A204.1 (cell line): ENCODE data around the gene FAM229B.
A peak's percentile ranks its signal among the peaks of the same experiment; 100 is the strongest.
"Not testable (repeated sequence)": the region's sequence is repeated elsewhere in the genome, so short reads cannot be mapped to it uniquely, and the experiment has no call there.

Experiments used
- FAIRE-seq: peaks from 2 replicates; lab custom pipeline; 2012; peaks lifted over from hg19 to GRCh38; lab: Jason Lieb, UNC

The FAM229B gene, protein sequence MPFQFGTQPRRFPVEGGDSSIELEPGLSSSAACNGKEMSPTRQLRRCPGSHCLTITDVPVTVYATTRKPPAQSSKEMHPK

DNA sequence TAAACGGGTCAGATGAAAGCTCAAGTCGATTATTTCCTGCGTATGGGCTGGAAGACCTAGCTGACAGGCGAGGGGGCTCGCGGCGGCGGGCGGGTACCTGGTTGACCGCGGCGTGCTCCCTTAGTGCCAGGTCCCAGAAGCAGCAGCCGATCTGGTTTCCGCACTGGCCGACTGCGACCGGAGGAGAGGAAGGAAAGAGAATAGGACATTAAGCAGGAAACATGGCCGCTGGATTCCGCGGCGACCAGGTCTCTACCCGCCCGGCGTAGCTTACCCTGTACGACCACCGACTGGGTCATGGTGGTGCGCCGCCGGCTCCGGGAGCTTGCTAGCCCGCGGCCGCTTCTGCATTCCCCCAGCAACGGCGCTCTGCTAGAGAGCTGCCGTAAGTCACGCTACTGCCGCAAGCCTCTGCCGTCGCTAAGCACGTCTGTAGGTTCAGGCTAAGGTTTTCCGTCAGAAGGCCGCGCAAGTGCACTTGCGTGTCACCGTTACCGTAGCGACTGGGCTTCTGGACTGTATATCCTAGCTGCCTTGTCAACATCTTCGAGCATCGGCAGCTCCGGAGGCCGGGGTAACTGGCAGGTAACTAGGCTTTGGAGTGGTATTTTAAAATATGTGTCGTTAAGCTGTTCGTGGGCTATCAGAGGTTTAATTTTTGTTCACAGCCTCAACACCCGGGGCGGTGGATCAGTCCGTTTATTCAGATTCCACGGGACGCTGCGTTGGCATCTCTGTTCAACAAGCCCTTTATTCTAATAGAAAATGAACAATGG lies at the start of gene FAM229B, which contains the start of gene TUBE1:
TSS of gene FAM229B (plus strand) at position 456 of the 776 bp plus-strand sequence. CDS start 11,693 bp downstream, outside the sequence.
TSS of gene TUBE1 (minus strand) at position 347 of the 776 bp plus-strand sequence. CDS start at position 299, 48 bp downstream.
- peak; percentile 84 for FAIRE-seq

DNA sequence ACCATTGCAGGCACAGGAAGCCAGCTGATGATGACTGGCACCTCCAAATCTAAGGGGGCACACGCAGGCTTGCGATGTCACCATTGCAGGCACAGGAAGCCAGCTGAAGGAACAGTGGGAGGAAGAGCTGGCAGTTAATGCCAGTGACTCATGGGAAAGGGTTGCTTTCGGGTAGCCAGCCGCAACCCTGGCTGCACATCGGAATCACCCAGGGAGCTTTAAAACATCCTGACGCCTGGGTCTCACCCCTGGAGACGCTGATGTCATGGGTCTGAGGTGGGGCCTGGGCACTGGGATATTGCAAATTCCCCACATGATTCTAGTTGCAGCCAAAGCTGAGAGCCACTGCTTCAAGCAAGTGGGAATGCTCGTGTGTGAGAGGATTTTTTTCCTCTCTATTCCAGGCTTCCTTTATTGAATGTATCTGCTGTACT lies 49.6 kb upstream of the FAM229B start:
- FAIRE-seq: no peak

DNA sequence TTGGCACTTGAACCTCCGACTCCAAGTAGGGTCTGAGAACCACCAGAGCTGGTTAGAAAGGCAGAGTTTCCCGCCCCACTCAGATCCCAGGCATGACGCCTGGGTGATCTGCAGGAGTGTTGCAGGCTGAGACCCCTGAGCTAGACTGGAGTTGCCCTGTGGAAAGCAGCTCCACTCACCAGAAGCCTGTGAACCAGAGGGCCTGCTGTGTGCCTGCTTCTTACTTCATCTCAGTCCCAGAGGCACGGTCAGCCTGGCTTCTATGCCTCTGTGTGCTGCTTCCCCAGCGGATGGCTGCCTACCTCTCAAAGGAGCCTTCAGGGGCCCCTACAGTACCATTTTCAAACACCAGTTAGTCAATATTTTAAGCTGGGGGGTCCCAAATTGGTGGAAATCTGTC lies 49.1 kb upstream of the FAM229B start:
- no peak for FAIRE-seq

DNA sequence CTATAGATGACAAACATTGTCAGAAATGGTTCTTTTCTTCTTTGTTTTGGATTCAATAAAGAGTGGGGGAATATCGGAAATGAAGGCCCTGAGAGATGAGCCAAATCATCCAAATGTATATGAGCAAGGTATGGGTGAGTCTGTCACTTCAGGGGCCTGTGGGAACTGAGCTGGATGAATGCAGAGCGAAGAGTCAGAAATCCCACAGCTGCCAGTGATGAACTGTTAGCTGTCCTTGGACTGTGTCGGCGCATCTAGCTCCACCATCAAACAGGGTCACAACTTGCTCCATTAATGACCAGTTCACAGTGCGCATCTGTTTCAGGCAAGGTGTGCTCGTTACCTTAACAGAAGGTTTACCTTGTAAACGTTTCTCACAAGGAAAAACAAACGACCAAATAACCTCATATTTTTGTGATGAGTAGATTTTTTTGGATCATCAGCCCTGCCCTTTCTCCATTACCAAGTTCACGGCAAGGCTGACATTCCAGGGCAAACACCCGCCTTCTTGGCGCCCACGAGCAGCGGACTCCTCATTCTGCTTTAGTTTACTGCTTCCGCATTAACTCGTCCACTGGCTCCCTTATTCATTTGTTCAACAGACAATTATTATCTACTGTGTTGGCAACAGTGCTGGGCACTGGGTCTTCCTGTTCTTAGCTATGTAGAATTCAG lies 48.5 kb upstream of the FAM229B start:
- FAIRE-seq: no peak

DNA sequence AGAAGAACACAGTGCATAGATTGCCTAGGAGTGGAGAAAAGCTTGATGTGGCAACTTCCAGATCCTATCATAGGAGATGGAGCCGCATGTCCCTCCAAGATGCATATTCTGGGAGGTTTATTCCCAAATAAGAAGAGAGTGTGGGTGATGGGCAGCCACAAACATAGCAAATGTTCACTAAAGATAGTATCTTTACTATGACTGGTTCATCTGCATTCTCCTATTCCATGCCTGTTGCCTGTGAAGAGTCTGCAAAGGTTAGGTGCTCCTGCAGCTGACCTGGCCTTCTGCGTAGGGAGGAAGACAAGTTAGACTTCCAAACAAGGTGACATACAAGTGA lies 48.0 kb upstream of the FAM229B start:
- FAIRE-seq: no peak

DNA sequence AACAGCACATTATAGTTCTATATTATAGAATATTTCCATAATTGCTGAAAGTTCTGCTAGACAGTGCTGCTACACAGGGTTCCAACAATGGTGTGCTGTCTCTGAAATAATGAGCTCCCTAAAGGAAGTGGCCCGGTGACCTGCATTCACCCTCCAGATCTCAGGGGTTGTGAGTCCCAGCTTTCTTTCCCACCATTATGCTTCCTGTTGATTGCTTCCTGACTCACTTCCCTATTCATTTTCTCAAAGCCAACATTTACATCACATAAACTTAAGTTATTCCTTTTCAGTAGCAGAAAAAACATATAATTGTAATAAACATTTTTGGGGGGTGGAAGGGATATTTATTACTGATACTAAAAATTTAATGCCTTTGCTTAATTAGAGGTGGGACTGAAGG lies 46.4 kb upstream of the FAM229B start:
- no peak for FAIRE-seq

DNA sequence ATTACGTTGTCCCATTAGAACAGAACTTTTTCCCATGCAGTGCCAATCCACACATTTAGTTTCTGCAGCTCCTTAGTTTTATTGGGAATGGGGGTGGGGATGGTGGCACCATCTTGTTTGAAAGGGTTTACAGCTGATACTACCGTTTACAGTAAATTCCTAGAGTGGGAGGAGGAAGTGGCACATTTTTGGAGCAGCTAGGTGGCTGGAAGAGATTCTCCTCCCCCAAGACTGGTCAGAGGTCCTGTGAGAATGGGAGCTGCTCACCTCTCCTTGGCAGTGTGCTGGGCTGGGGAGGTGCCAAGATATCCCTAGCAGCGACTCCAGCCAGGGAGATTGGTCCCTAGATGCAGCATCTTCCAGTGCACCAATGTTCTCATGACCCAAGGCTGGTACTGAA lies 45.9 kb upstream of the FAM229B start:
- FAIRE-seq: no peak

DNA sequence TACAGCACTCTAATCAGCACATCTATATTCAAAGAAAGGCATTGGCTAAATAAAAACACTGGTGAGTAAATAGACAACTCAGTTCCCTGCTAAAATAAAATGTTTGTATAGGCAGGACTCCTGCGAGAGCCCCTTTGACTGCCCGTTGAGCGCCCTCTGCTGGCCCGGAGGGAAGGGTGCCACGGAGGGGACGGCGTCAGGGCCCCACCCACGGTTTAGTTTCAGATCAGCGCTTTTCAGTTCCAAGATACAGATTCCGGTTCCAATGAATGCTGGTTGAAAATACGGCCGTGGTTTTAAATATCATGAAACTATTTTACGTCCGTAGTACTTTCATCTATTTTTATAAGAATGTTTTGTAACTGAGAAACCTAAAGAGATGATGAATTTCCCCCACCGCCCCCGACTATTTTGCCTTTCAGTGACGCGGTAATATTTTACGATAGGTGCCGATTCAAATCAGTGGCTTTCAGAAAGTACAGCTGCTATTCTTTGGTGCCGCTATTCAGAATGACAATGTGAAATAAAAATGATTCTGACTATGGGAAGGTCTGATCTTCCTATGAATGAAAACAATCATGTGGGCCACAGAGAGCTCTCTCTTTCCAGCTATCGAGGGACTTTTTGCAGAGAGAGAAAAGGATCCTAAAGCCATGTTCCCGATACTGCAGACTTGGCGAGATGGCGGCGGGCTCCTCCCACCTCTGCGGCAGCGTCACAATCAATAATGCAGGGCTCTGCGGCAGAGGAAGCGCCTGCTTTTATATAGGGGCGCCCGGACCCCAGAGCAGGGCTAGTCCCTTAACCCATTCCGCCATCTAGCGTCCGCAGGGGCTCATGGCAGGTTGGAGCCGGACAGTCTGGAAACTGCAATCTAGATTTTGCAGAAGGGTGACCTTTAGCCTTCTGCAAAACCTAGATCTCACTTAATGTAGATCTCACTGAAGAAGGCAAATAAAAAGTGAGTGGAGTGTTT lies 44.1 kb upstream of the FAM229B start:
- peak; percentile 83 for FAIRE-seq

DNA sequence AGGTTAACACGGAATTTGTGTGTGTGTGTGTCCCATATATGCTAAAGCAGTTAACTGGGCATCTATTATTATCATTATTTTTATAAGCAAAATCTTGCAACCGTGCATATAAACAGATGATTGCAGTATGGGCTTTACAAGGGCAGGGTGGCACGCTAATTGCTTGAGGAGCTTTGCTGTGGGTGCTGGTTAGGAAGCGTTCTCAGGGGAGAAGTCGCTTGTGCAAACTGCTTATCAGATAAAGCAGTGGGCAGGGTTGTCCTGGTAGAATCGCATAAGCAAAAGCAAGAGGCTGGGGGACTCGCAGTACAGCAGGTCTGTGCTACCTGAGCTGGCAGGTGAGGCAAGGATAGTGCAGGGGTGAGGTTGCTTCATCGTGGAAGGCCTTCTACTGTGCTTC lies 43.2 kb upstream of the FAM229B start:
- FAIRE-seq: no peak

DNA sequence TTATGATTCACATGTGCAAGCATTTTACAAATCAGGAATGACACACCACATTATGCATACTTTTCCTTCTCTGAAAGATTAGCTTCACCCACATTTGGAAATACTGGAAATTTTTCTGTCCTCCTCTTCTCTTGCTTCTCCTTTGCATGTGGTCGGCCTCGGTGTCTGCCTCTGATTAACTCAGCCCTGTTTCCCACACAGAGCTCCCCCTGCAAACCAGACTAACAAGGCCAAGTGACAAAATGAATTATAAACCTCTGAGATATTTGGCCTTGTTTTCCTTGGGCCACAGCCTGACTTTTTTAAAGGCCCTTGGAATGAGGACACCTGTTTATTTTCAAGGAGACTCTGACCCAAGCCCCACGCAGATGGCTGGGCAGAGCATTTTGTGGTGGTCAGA lies 42.5 kb upstream of the FAM229B start:
- FAIRE-seq: no peak

DNA sequence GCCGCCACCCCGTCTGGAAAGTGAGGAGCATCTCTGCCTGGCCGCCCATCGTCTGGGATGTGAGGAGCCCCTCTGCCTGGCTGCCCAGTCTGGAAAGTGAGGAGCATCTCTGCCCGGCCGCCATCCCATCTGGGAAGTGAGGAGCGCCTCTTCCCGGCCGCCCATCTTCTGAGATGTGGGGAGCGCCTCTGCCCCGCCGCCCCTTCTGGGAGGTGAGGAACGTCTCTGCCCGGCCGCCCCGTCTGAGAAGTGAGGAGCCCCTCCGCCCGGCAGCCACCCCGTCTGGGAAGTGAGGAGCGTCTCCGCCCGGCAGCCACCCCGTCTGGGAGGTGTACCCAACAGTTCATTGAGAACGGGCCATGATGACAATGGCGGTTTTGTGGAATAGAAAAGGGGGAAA lies 39.9 kb upstream of the FAM229B start:
- not testable (repeated sequence) for FAIRE-seq

DNA sequence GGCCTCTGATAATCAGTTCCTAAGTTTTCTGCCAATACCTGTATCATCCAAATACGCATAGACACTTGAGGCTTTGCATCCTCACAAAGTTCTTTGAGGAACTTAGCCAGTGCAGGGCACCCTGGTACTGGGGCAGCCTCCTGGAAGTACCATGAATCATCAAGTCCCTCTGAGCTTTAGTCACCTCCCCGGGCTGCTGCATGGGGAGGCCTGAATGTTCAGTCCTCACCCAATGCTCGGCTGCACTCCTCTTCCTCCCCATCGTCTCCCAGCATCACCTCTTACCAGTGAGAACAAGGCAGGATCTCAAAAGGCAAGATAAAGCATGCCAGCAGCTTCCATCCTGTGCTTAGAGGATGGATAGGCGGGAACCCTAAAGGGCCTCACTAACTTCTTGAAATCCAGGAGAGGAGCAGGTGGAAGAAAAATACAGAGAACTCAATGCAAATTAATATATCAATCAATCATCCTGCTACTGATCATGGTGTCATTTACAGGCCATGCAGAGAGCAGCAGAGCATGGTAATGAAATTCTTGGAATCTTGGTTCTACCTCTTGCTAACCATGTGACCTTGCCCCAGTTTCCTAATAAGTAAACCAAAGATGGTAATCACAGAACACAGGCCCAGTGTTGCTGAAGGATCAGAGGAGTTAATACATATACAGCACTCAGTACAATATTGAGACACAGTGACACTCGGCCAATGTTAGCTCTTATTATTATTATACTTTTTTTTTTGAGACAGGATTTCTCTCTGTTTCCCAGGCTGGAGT lies 38.2 kb upstream of the FAM229B start:
- FAIRE-seq: no peak

DNA sequence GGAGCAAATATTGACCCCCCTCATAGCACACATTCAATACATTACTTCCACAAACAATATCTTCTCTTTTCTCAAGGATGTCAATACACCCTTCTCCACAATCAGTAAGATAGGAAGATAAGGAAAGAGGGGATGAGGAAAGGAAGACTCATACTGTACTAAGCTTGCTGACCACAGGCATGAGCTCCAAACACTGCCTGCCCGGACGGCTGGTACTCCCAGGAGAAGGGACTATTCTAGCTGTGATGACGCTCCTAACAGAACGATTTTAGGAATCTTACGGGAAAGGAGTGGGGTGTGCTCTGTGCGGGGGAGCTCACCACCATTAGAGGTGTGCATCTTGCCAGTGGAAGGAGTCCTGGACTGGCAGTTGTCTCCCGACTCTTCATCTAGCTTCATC lies 37.4 kb upstream of the FAM229B start:
- FAIRE-seq: no peak

DNA sequence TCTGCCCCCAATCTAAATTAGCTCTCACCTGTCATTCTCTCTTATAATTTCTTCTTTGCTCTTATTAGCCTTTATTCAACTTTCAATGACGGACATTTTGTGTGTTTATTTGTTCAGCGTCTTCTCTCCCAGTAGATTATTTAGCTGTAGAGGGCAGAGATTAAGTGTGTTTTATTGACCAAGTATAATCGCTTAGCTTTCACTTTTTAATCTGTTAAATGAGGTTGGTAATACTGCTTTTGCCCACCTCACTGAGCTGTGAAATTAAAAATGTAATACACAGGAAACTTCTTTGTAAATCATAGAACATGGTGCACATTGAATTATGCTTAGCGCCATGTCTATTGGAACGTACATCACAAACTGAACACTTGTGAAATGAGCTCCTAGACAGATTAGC lies 37.0 kb upstream of the FAM229B start:
- FAIRE-seq: no peak

DNA sequence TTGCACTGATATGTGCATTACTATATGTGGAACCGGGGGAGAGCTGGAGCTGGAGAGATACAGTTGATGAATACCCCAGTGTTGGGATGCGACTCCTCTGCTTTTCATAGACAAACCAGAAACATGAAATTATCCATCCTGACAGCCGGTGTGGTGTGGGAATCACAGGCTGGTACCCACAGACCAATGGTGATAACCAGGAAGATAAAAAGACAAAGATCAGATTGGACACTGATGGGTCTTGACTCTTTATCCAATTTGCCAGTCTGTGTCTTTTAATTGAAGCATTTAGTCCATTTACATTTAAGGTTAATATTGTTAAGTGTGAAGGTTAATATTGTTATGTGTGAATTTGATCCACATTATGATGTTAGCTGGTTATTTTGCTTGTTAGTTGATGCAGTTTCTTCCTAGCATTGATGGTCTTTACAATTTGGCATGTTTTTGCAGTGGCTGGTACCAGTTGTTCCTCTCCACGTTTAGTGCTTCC lies 36.1 kb upstream of the FAM229B start:
- not testable (repeated sequence) for FAIRE-seq

DNA sequence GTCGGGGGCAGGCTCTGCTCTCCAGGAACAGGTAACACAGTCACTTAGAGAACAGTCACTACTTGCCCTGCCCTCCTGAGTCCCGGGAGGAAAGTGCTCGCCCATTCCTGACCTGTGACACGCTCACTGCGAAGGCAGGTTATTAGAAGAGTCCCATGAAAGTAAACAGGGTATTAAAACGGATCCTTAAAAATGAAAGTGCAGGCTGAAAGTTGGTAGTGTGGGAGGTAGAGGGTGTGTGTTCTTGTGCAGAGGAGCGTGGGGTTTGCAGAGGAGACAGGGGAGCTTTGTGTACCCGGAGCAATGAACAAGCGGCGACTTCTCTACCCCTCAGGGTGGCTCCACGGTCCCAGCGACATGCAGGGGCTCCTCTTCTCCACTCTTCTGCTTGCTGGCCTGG lies 33.4 kb upstream of the FAM229B start, which contains the start of gene CCN6:
TSS of gene CCN6 (plus strand) at position 104 of the 400 bp plus-strand sequence. CDS start at position 358, 254 bp downstream.
- FAIRE-seq: no peak

DNA sequence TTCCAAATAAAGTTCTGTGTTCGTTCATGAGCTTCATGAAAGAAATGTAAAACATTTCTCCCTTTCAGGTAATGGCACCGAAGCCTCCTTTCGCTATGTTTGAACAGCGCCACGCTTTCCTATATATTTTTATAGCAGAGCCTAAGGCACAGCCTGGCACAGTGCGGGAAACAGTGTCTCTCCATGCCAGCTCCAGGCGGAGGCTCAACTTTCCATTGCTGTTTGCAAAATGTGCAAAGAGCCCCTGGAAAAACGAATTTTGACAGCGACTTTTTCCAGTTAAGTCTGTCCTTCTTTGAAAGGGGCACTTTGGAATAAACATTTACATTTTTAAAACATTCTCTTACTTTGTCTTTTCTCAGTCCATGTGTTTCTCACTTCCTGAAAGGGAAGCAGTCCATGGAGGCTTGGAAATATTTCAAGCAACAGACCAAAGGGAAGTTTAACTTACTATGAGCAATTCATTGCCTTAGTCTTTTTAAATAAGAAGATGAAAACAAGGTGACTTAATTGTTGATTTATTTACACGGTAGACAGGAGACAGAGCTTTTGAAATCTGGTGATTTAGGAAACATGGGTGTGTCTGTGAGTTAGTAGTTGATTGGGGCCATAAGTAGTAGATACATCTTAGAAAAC lies 32.7 kb upstream of the FAM229B start:
- no peak for FAIRE-seq

DNA sequence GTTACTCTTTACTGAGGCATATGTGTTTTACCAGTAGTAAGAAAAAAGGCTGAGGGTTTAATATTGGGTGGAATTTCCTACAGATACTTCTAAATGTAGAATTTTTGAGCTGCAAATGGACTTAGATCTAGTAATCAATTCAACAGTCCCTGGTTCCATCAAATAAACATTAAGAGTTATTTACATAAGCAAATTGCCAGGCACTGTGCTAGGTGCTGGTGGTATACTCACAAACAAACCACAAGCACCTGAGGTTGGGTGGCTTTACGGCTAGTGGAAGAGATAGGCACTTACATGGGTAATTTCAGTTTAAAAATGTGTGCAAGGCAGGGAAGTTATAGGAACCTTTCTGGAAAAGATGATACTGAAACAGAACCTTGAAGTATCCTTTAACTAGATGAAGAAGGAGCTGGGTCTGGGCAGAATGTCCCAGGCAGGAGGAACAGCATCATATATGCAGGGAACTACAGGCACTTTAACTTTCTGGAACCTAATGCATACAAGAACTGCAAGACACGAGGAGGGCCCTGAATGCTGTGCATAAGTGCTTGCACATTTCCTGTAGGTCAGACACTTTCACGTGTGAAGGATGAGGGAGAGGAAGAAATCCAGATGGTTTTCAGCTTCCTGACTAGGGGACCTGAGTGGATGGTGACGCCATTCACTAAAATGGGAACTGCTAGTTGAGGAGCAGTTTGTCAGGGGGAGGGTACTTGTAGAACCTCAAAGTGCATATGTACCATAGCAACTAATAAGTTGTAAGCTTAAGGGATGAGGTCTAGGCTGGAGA lies 29.0 kb upstream of the FAM229B start:
- FAIRE-seq: no peak

DNA sequence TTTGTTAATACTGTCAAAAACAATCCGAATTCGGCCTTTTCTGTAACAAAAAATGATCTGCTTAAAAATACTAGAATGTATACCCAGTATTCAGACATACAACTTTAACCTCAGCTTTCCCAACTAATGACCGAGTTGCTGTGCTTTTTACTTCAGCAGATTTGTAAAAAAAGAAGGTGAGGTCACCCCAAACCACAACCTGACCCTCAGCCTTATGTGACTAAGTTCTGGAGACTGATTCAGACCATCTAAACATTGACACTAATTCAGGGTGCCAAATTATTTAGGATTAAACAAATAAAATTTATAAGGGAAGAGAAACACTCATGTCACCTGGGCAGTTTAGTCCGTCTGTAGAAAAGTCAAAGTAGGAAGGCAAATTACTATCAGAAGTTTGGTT lies 25.8 kb upstream of the FAM229B start:
- no peak for FAIRE-seq

DNA sequence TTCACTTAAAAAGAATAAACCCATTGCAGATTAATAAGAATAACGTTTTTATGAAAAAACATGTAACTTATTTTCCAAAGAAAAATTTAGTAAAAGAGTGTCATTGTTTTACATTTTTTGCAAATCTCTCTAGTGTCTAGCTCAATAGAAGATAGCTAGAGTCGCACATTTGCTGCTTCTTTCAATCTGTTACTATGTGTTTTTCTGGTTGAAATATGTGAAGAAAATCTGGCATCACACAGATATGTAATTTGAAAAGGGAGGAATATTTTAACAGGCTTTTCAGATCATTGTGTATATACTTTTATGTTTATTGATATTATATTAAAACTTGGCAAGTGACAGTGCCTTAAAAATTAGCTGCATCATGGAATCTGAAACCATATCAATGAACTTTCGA lies 24.4 kb upstream of the FAM229B start:
- no peak for FAIRE-seq
